Stimulated activated CD8-positive, alpha-beta memory T cell treated with anti-CD3 and anti-CD28 coated beads, Interleukin-15, amount 100 ng/mL, for 4 hours (primary cell): ENCODE measurements around the gene LYRM4.

ENCODE experiments used
- DNase-seq, 2 donors: peaks; one replicate each; pipeline ENCODE4 v3.0.0-alpha.2; 2020; ENCODE audit warnings: low read depth in 2 of 2

The LYRM4 gene

GRCh38 chr6:5205877-5206850 lies 54.6 kb downstream of the LYRM4 start:
- no peak for DNase-seq

GRCh38 chr6:5205035-5205507 lies 55.7 kb downstream of the LYRM4 start:
- no peak for DNase-seq

GRCh38 chr6:5204376-5204775 lies 56.4 kb downstream of the LYRM4 start:
- no peak for DNase-seq

- no peak for DNase-seq
Observed at GRCh38 chr6:5203546-5203945, 57.2 kb downstream of the LYRM4 start.

GRCh38 chr6:5202941-5203340 lies 57.8 kb downstream of the LYRM4 start:
- DNase-seq: no peak

GRCh38 chr6:5202206-5202605 lies 58.5 kb downstream of the LYRM4 start:
- DNase-seq: no peak

GRCh38 chr6:5201271-5201670 lies 59.5 kb downstream of the LYRM4 start:
- no peak for DNase-seq

- no peak for DNase-seq
Observed at GRCh38 chr6:5199702-5200101, 61.0 kb downstream of the LYRM4 start.

GRCh38 chr6:5199283-5199682 lies 61.5 kb downstream of the LYRM4 start:
- no peak for DNase-seq

GRCh38 chr6:5197084-5197483 lies 63.7 kb downstream of the LYRM4 start:
- DNase-seq: no peak

- no peak for DNase-seq
Observed at GRCh38 chr6:5192135-5192794, 68.5 kb downstream of the LYRM4 start.

- DNase-seq: no peak
Observed at GRCh38 chr6:5191722-5192121, 69.0 kb downstream of the LYRM4 start.

- DNase-seq: no peak
Observed at GRCh38 chr6:5191222-5191621, 69.5 kb downstream of the LYRM4 start.

GRCh38 chr6:5190507-5190906 lies 70.2 kb downstream of the LYRM4 start:
- no peak for DNase-seq

GRCh38 chr6:5188646-5189045 lies 72.1 kb downstream of the LYRM4 start:
- DNase-seq: no peak

GRCh38 chr6:5184878-5185277 lies 75.9 kb downstream of the LYRM4 start:
- no peak for DNase-seq

GRCh38 chr6:5184218-5184617 lies 76.5 kb downstream of the LYRM4 start:
- no peak for DNase-seq

GRCh38 chr6:5181510-5182317 lies 79.0 kb downstream of the LYRM4 start:
- DNase-seq: no peak

- DNase-seq: no peak
Observed at GRCh38 chr6:5180636-5181035, 80.1 kb downstream of the LYRM4 start.

- no peak for DNase-seq
Observed at GRCh38 chr6:5179917-5180316, 80.8 kb downstream of the LYRM4 start.

- no peak for DNase-seq
Observed at GRCh38 chr6:5178806-5179205, 81.9 kb downstream of the LYRM4 start.

GRCh38 chr6:5175635-5176034 lies 85.1 kb downstream of the LYRM4 start:
- no peak for DNase-seq
